T-helper 1 cell treated with Interleukin-12 subunit alpha and Interleukin-12 subunit beta and Interleukin-4 antibody, amounts not matched to agents 30 ng/mL and 1 ng/mL, for 36 hours (primary cell): ENCODE results near the gene RPL9. TPM values are rescaled to one million over a fixed set of nuclear protein-coding genes. Genes with fewer than 3 reads are reported as not detected.
"Not testable (repeated sequence)": the region's sequence is repeated elsewhere in the genome, so short reads cannot be mapped to it uniquely, and the experiment has no call there.

Experiments used
- intact Hi-C: fragments of 100-400 bp; cut with micrococcal nuclease; formaldehyde crosslinking; loops from one replicate; pipeline ENCODE4 v1.15.1; 2024
- total RNA-seq: library from RNA; stranded (reverse); gene quantifications from 2 replicates; pipeline ENCODE4 v1.2.3, GENCODE V29; 2022

The RPL9 gene
- total RNA-seq, 1 donor from 2014 or later: 1,226 TPM

- intact Hi-C loops: no loop called here
These were observed 31.1 kb downstream of the RPL9 start for GRCh38 chr4:39427520-39428114.

- intact Hi-C loops: no loop called here
These were observed 32.0 kb downstream of the RPL9 start for GRCh38 chr4:39426728-39427127.

GRCh38 chr4:39425297-39425696 is 33.4 kb downstream of the RPL9 start:
- intact Hi-C loops: not testable (repeated sequence)

- intact Hi-C loops: no loop called here
These were observed 36.5 kb downstream of the RPL9 start for GRCh38 chr4:39422247-39422646.

DNA sequence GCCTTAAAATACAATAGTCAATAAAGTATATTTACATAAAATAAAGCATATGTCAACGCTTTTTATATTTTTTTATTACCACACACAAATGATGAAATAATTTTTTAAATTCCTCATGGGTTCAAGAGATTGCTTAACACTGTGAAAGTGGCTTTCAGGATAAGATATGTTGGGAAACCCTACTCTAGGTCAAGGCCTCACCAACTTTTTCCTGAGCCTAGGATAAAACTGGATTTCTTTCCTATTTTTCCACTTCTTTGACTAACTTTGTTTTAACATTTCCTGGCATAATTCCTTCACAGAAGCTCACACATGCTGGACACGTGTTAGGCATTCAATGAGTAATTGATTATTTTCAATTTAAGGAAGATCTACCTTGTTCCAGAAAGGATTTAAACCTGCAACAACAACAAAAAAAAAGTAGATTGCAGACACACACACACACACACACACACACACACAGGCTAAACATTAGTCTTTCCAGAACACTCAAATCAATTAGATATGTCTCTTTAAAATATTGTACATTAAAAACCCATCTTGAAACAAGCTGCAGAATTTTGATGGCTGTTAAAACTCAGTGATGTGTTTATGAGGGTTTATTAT is 42.9 kb downstream of the RPL9 start:
- intact Hi-C loops: no loop called here

DNA sequence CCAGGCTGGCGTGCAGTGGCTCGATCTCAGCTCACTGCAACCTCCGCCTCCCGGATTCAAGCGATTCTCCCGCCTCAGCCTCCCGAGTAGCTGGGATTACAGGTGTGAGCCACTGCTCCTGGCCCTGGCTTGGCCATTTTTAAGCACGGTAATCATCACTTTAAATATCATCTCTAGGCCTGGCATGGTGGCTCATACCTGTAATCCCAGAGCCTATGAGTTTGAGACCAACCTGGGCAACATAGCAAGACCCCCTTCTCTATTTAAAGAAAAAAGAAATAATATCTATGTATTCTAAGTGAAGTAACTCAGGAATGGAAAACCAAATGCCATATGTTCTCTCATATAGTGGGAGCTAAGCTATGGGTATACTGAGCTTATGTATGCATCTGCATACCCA is 47.2 kb downstream of the RPL9 start:
- intact Hi-C loops: not testable (repeated sequence)

DNA sequence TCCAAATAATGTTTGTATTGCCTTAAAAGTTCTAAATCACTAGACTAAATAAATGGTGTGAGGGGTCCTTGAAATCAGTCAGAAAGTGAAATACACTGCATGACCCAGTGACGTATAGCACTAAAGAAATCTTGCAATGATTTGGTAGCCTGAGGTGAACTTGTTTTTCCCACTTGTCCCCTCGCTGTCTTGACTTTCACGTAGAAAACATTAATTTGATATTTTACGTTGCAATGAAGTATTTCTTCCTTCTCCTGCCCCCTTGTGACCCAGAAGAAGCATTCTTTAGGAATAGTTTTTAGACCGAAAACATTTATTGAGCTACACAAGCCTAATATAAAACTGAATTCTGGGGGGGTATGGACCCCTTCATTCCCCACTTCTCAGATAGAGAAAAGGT is 48.3 kb downstream of the RPL9 start:
- intact Hi-C loops: loop anchor here (1.0 kb wide), 1 partner anchor 507 kb away; no protein-coding TSS in a partner anchor

DNA sequence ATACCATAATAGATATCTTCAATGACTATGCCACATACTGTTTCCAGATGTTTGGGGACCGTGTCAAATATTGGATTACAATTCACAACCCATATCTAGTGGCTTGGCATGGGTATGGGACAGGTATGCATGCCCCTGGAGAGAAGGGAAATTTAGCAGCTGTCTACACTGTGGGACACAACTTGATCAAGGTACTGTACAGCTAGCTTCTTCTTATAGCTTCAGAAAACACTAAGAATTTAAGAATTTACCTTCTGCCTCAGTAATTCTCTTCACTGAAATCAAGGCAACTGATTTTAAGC is 51.2 kb downstream of the RPL9 start:
- intact Hi-C loops: no loop called here

GRCh38 chr4:39406763-39407583 is 51.7 kb downstream of the RPL9 start, which contains the start of gene KLB:
TSS of gene KLB (plus strand) at chr4:39406930. CDS start at chr4:39406950, 20 bp downstream.
- intact Hi-C loops: no loop called here

Other genes starting within 250 kb of the RPL9 start
- 61.3 and 70.8 TPM in 2 replicates for gene RFC1, start 92.6 kb downstream of the RPL9 start, total RNA-seq
- not detected in 2 replicates for gene KLB, start 52.0 kb downstream of the RPL9 start, total RNA-seq
- 12.2 and 12.6 TPM in 2 replicates for gene LIAS, start 134 bp upstream of the RPL9 start, total RNA-seq
- gene UGDH, start 68.5 kb upstream of the RPL9 start, total RNA-seq: 21.9 and 27.3 TPM in 2 replicates
- gene SMIM14, start 179.9 kb upstream of the RPL9 start, total RNA-seq: 3.3 and 5.5 TPM in 2 replicates
- 80.8 and 95.8 TPM in 2 replicates for gene UBE2K, start 239.2 kb upstream of the RPL9 start, total RNA-seq